GM23338 (cell line): Measurements from ENCODE around the gene PNPLA2. TPM values are rescaled to one million over a fixed set of nuclear protein-coding genes. Genes with fewer than 3 reads are reported as not detected.

Experiments used
- ATAC-seq: fragments of 200-7000 bp; cut with Tn5 transposase; 3 replicates; pipeline ENCODE4 v1.9.1; 2020
- DNase-seq: peaks from one replicate; pipeline ENCODE4 v3.0.0-alpha.2; 2015; ENCODE audit warnings: low spot score
- H2AFZ ChIP-seq: fragments of 200-600 bp; sonication (generic); 2 replicates; pipeline ENCODE4 v1.8.0; 2016; ENCODE audit warnings: antibody characterized with exemption, mild to moderate bottlenecking, moderate library complexity
- H3F3A ChIP-seq: fragments of 200-600 bp; sonication (generic); replicated peaks from 2 replicates; pipeline ENCODE4 v1.8.0; 2017; ENCODE audit warnings: antibody characterized with exemption, mixed run types, low read depth
- H3K27ac ChIP-seq: fragments of 200-600 bp; sonication (generic); 2 replicates; pipeline ENCODE4 v1.6.1; 2016; ENCODE audit warnings: low read depth
- H3K27me3 ChIP-seq: fragments of 200-600 bp; sonication (generic); 2 replicates; pipeline ENCODE4 v1.8.0; 2016; ENCODE audit warnings: mild to moderate bottlenecking, mixed run types, moderate library complexity; ENCODE audit not compliant: insufficient read depth
- H3K36me3 ChIP-seq: fragments of 200-600 bp; sonication (generic); 2 replicates; pipeline ENCODE4 v1.8.0; 2016; ENCODE audit warnings: mild to moderate bottlenecking; ENCODE audit not compliant: insufficient read depth
- H3K4me1 ChIP-seq: fragments of 200-600 bp; sonication (generic); 2 replicates; pipeline ENCODE4 v1.8.0; 2016; ENCODE audit warnings: mild to moderate bottlenecking, moderate library complexity; ENCODE audit not compliant: insufficient read depth
- H3K4me2 ChIP-seq: fragments of 200-600 bp; sonication (generic); 2 replicates; pipeline ENCODE4 v1.7.1; 2017; ENCODE audit warnings: mixed run types
- H3K4me3 ChIP-seq: fragments of 200-600 bp; sonication (generic); 2 replicates; pipeline ENCODE4 v1.6.1; 2016; ENCODE audit warnings: mixed run types
- H3K79me2 ChIP-seq: fragments of 200-600 bp; sonication (generic); replicated peaks from 2 replicates; pipeline ENCODE4 v1.8.0; 2017; ENCODE audit warnings: mild to moderate bottlenecking; ENCODE audit not compliant: insufficient read depth
- H3K9me2 ChIP-seq: fragments of 200-600 bp; sonication (generic); 2 replicates; pipeline ENCODE4 v1.8.0; 2017; ENCODE audit not compliant: insufficient read depth
- H4K20me1 ChIP-seq: fragments of 200-600 bp; sonication (generic); replicated peaks from 2 replicates; pipeline ENCODE4 v1.8.0; 2017; ENCODE audit warnings: mild to moderate bottlenecking; ENCODE audit not compliant: insufficient read depth
- H3K27ac Mint-ChIP-seq: 2 replicates; pipeline ENCODE4 v1.8.0; 2020; ENCODE audit warnings: inconsistent platforms, mild to moderate bottlenecking, moderate library complexity, mixed read lengths
- H3K27me3 Mint-ChIP-seq: 3 replicates; pipeline ENCODE4 v1.8.0; 2022; ENCODE audit warnings: low read depth, mild to moderate bottlenecking, moderate library complexity, mixed read lengths, inconsistent platforms; ENCODE audit not compliant: insufficient read depth, poor library complexity
- H3K36me3 Mint-ChIP-seq: 3 replicates; pipeline ENCODE4 v1.8.0; 2021; ENCODE audit warnings: low read depth, mild to moderate bottlenecking, inconsistent platforms, moderate library complexity, mixed read lengths
- H3K4me1 Mint-ChIP-seq: 3 replicates; pipeline ENCODE4 v1.8.0; 2020; ENCODE audit warnings: mild to moderate bottlenecking, inconsistent platforms, mixed read lengths
- H3K4me3 Mint-ChIP-seq: 3 replicates; pipeline ENCODE4 v1.8.0; 2021; ENCODE audit warnings: moderate library complexity, mild to moderate bottlenecking, inconsistent platforms, mixed read lengths
- H3K9me3 Mint-ChIP-seq: 3 replicates; pipeline ENCODE4 v1.8.0; 2020; ENCODE audit warnings: moderate library complexity, mild to moderate bottlenecking, inconsistent platforms, mixed read lengths
- CREB1 ChIP-seq: fragments of 250-450 bp; sonication (Bioruptor Pico); IDR thresholded peaks from 2 replicates; pipeline ENCODE4 v1.5.0; 2020; ENCODE audit warnings: low read depth, mild to moderate bottlenecking, moderate library complexity
- EZH2phosphoT487 ChIP-seq: fragments of 200-600 bp; sonication (generic); IDR thresholded peaks from one replicate; pipeline ENCODE4 v1.8.1; 2018; ENCODE audit warnings: antibody characterized with exemption; ENCODE audit not compliant: unreplicated experiment
- NANOG ChIP-seq: IDR thresholded peaks from 2 replicates; pipeline ENCODE4 v1.6.1; 2016; ENCODE audit warnings: antibody characterized with exemption, borderline replicate concordance
- STAT1 ChIP-seq: IDR thresholded peaks from one replicate; pipeline ENCODE4 v1.6.1; 2016; ENCODE audit warnings: antibody characterized with exemption; ENCODE audit not compliant: unreplicated experiment
- polyA plus RNA-seq: library from polyadenylated mRNA; unstranded; fragments of >200 nt; fragmentation: Nextera tagmentation; extraction: Ambion mirVana; gene quantifications from 2 replicates; pipeline ENCODE4 v1.2.1, GENCODE V29; 2016
- total RNA-seq: library from RNA; depleted of rRNA; stranded (reverse); fragments of >200 nt; shearing (Covaris generic); gene quantifications from 2 replicates; pipeline ENCODE4 v1.2.3, GENCODE V29; 2014
- TF ChIP-seq, protein P1 (sequence below): fragments of 250-450 bp; sonication (Bioruptor Pico); IDR thresholded peaks from 2 replicates; pipeline ENCODE4 v1.5.0; 2020; ENCODE audit warnings: mild to moderate bottlenecking, moderate library complexity
- TF ChIP-seq, protein P2 (sequence below), 2 experiments: fragments of 200-600 bp in 1 of 2; sonication (generic) in 1 of 2; conservative IDR thresholded peaks; 2 replicates each; pipeline versions ENCODE4 v1.5.1 to v1.6.1; 2016 to 2017; ENCODE audit warnings: antibody characterized with exemption in 2 of 2, low read depth in 2 of 2, mild to moderate bottlenecking in 2 of 2, moderate library complexity in 1 of 2

Gene PNPLA2
- total and polyA plus RNA-seq, 2 experiments from 2014 or later, result 31.1 to 45.6 TPM

DNA sequence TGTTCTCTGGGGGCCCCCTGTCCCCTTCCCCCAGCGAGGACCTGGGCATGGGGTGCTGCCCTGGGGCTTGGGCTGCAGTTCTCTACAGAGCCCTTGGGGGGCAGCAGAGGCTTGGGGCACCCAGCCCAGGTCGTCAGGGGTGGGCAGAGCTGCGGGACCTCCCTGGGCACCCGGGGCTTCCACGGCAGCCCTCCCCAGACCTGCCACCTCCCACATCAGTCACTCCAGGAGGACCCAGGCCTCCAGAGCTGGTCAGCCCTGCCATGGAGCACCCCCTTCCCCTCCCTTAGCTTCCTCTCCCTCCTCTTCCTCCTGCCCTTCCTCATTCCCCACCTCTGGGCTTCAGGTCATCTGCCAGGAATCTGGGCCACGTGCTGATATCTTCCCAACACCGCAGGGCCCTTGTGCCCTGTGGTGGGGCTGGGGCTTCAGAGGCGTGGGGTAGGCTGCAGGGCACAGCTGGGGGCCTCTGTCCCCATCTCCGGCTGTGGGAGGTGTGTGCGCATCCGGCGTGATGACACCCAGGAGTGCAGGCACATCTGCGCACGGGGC, 29.7 kb downstream of the PNPLA2 start:
- Histone ChIP-seq H2AFZ (no peak overlapping the region), H3K36me3 (no peaks in the 10 kb centered on the region), H3K4me1 (peaks cover 31% of the 10 kb centered on the region), H3K27ac (no peak overlapping the region), H3K4me3 (peak overlapping the region; percentile 70), H3K9me2 (no peaks in the 10 kb centered on the region), H3F3A (0 out of 2 replicates have a peak, but pooled peaks cover 5% of the 10 kb centered on the region), H4K20me1 (peaks cover 17% of the 10 kb centered on the region), H3K79me2 (0 out of 2 replicates have a peak, but pooled peaks cover 3% of the 10 kb centered on the region), H3K27me3 (no peaks in the 10 kb centered on the region), H3K4me2 (peak overlapping the region; percentile 90)
- H3K27me3 Mint-ChIP-seq, result peaks cover 20% of the 10 kb centered on the region
- no peaks in the 10 kb centered on the region for H3K9me3 Mint-ChIP-seq
- H3K4me3 Mint-ChIP-seq, result peak overlapping the region; percentile 66
- peak; percentile 70 for DNase-seq
- peaks cover 28% of the 10 kb centered on the region for H3K4me1 Mint-ChIP-seq
- ATAC-seq, result peak; percentile 7
- H3K27ac Mint-ChIP-seq, result no peak overlapping the region
- TF ChIP-seq EZH2phosphoT487 (no peak), STAT1 (no peak), CREB1 (CRISPR knock-in tag) (no peak), NANOG (no peak)
- TF ChIP-seq, protein P1, sequence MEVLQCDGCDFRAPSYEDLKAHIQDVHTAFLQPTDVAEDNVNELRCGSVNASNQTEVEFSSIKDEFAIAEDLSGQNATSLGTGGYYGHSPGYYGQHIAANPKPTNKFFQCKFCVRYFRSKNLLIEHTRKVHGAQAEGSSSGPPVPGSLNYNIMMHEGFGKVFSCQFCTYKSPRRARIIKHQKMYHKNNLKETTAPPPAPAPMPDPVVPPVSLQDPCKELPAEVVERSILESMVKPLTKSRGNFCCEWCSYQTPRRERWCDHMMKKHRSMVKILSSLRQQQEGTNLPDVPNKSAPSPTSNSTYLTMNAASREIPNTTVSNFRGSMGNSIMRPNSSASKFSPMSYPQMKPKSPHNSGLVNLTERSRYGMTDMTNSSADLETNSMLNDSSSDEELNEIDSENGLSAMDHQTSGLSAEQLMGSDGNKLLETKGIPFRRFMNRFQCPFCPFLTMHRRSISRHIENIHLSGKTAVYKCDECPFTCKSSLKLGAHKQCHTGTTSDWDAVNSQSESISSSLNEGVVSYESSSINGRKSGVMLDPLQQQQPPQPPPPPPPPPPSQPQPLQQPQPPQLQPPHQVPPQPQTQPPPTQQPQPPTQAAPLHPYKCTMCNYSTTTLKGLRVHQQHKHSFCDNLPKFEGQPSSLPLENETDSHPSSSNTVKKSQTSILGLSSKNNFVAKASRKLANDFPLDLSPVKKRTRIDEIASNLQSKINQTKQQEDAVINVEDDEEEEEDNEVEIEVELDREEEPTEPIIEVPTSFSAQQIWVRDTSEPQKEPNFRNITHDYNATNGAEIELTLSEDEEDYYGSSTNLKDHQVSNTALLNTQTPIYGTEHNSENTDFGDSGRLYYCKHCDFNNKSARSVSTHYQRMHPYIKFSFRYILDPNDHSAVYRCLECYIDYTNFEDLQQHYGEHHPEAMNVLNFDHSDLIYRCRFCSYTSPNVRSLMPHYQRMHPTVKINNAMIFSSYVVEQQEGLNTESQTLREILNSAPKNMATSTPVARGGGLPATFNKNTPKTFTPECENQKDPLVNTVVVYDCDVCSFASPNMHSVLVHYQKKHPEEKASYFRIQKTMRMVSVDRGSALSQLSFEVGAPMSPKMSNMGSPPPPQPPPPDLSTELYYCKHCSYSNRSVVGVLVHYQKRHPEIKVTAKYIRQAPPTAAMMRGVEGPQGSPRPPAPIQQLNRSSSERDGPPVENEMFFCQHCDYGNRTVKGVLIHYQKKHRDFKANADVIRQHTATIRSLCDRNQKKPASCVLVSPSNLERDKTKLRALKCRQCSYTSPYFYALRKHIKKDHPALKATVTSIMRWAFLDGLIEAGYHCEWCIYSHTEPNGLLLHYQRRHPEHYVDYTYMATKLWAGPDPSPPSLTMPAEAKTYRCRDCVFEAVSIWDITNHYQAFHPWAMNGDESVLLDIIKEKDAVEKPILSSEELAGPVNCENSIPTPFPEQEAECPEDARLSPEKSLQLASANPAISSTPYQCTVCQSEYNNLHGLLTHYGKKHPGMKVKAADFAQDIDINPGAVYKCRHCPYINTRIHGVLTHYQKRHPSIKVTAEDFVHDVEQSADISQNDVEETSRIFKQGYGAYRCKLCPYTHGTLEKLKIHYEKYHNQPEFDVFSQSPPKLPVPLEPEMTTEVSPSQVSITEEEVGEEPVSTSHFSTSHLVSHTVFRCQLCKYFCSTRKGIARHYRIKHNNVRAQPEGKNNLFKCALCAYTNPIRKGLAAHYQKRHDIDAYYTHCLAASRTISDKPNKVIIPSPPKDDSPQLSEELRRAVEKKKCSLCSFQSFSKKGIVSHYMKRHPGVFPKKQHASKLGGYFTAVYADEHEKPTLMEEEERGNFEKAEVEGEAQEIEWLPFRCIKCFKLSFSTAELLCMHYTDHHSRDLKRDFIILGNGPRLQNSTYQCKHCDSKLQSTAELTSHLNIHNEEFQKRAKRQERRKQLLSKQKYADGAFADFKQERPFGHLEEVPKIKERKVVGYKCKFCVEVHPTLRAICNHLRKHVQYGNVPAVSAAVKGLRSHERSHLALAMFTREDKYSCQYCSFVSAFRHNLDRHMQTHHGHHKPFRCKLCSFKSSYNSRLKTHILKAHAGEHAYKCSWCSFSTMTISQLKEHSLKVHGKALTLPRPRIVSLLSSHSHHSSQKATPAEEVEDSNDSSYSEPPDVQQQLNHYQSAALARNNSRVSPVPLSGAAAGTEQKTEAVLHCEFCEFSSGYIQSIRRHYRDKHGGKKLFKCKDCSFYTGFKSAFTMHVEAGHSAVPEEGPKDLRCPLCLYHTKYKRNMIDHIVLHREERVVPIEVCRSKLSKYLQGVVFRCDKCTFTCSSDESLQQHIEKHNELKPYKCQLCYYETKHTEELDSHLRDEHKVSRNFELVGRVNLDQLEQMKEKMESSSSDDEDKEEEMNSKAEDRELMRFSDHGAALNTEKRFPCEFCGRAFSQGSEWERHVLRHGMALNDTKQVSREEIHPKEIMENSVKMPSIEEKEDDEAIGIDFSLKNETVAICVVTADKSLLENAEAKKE, result no peak
- TF ChIP-seq, protein P2, sequence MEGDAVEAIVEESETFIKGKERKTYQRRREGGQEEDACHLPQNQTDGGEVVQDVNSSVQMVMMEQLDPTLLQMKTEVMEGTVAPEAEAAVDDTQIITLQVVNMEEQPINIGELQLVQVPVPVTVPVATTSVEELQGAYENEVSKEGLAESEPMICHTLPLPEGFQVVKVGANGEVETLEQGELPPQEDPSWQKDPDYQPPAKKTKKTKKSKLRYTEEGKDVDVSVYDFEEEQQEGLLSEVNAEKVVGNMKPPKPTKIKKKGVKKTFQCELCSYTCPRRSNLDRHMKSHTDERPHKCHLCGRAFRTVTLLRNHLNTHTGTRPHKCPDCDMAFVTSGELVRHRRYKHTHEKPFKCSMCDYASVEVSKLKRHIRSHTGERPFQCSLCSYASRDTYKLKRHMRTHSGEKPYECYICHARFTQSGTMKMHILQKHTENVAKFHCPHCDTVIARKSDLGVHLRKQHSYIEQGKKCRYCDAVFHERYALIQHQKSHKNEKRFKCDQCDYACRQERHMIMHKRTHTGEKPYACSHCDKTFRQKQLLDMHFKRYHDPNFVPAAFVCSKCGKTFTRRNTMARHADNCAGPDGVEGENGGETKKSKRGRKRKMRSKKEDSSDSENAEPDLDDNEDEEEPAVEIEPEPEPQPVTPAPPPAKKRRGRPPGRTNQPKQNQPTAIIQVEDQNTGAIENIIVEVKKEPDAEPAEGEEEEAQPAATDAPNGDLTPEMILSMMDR (conservative IDR thresholded peaks at IDR 0.05; ENCODE audit: low read depth in 2 of 2), result peak; percentile 72 to 82
- no peaks in the 10 kb centered on the region for H3K36me3 Mint-ChIP-seq
